Heart left ventricle (tissue), 13 donors: ENCODE measurements around the gene FCHSD2.

Source experiments
- CTCF ChIP-seq, 12 donors: fragments of 200-600 bp; sonication (generic) in 4 of 12; IDR thresholded peaks; one replicate each; pipeline versions ENCODE4 v1.5.0 to v1.8.0; 2018 to 2022; ENCODE audit warnings: antibody characterized with exemption in 12 of 12, mild to moderate bottlenecking in 5 of 12
- POLR2A ChIP-seq, 2 donors: fragments of 450-650 bp; IDR thresholded peaks; one replicate each; pipeline ENCODE4 v1.6.1; 2017; ENCODE audit warnings: antibody characterized with exemption in 2 of 2, mild to moderate bottlenecking in 2 of 2, moderate library complexity in 2 of 2
- donor health status: ischemic (EF 13 %, LVEDD 7.1; RV severe dilation, severe dysfunction).
- donor health status: DM: no; HTN: yes; CAD: no.
- donor health status: DM: no; HTN: no; CAD: no.
- donor health status: ischemic (EF 25% LVEDD 6.9; RV normal size, moderate dysfunction).
- donor health status: ischemic (EF 25% LVEDD 5.7; RV mildly dilated, moderate dysfunction).
- donor health status: ischemic (EF 35%, LVEDD 5.7; RV mildly dilated, moderate dysfunction).
- donor health status: nonischemic (EF 11% LVEDD 7.7; RV severe dilation, severe dysfunction).
- donor health status: DM: yes; HTN: yes; CAD: no.
- donor health status: PGD.
- donor health status: ischemic (EF 29% LVEDD 5.4; RV normal size, mild dysfunction).
- donor health status: nonischemic (EF 23%, LVEDD 6.1; RV moderate dilation, normal function).

- no peak for TF ChIP-seq CTCF (IDR thresholded peaks at IDR 0.05)
- no peak for TF ChIP-seq POLR2A (IDR thresholded peaks at IDR 0.05)
Observed at GRCh38 chr11:72825661-72826060, 316.5 kb downstream of the FCHSD2 start.
